ENCODE data around the gene MT2A. TPM values are rescaled to one million over a fixed set of nuclear protein-coding genes. Genes with fewer than 3 reads are reported as not detected.

MT2A gene
- total and polyA plus RNA-seq, 10 of the 15 experiments (the other 5 are each of a cell fraction or from before 2014, with no cell fraction given) = 7.3 to 271 (median 53.5) TPM

DNA sequence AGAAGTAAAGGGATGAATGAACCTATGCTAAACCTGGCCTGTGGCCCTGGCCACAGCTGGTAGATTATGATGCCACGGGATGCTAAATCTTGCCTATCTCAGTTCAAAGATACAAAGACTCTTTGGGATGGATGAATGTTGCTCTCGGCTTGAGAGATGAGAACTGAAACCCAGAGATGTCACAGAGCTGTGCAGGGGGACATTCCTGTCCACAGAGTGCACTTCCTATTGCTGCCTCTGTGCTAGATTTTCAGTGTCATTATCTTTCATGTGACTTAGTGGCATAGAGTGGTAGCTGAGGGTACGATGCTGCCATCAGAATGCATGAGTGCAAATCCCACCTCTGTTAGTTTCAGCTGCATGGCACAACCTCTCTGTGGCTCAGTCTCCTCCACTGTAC lies 21.8 kb downstream of the MT2A start (continued):
- TF ChIP-seq, protein P1, sequence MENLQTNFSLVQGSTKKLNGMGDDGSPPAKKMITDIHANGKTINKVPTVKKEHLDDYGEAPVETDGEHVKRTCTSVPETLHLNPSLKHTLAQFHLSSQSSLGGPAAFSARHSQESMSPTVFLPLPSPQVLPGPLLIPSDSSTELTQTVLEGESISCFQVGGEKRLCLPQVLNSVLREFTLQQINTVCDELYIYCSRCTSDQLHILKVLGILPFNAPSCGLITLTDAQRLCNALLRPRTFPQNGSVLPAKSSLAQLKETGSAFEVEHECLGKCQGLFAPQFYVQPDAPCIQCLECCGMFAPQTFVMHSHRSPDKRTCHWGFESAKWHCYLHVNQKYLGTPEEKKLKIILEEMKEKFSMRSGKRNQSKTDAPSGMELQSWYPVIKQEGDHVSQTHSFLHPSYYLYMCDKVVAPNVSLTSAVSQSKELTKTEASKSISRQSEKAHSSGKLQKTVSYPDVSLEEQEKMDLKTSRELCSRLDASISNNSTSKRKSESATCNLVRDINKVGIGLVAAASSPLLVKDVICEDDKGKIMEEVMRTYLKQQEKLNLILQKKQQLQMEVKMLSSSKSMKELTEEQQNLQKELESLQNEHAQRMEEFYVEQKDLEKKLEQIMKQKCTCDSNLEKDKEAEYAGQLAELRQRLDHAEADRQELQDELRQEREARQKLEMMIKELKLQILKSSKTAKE (IDR thresholded peaks at IDR 0.05; ENCODE audit: low read depth, poor library complexity, severe bottlenecking) = no peak
- TF ChIP-seq MEF2B (IDR thresholded peaks at IDR 0.05; ENCODE audit: partially characterized antibody, poor library complexity, severe bottlenecking) = peak; percentile 14
- TF ChIP-seq CBFB (IDR thresholded peaks at IDR 0.05; ENCODE audit: low read depth) = no peak
- no peak for TF ChIP-seq WRNIP1 (IDR thresholded peaks at IDR 0.05; ENCODE audit: borderline replicate concordance, low read depth, low read length)
- TF ChIP-seq CREB1 (IDR thresholded peaks at IDR 0.05; ENCODE audit: low read depth) = 0 out of 2 replicates have a peak, but pooled peaks have one; percentile 23
- TF ChIP-seq, protein P2, sequence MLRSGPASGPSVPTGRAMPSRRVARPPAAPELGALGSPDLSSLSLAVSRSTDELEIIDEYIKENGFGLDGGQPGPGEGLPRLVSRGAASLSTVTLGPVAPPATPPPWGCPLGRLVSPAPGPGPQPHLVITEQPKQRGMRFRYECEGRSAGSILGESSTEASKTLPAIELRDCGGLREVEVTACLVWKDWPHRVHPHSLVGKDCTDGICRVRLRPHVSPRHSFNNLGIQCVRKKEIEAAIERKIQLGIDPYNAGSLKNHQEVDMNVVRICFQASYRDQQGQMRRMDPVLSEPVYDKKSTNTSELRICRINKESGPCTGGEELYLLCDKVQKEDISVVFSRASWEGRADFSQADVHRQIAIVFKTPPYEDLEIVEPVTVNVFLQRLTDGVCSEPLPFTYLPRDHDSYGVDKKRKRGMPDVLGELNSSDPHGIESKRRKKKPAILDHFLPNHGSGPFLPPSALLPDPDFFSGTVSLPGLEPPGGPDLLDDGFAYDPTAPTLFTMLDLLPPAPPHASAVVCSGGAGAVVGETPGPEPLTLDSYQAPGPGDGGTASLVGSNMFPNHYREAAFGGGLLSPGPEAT (IDR thresholded peaks at IDR 0.05; ENCODE audit: low read depth) = peak; percentile 65
- TF ChIP-seq TARDBP (IDR thresholded peaks at IDR 0.05; ENCODE audit: borderline replicate concordance) = no peak
- no peak for TF ChIP-seq CBX3 (IDR thresholded peaks at IDR 0.05; ENCODE audit: borderline replicate concordance, low read depth)
- no peak for TF ChIP-seq NFYA (IDR thresholded peaks at IDR 0.05; ENCODE audit: borderline replicate concordance, low read depth, low read length)
- no peak for TF ChIP-seq KAT2A (conservative IDR thresholded peaks at IDR 0.05; ENCODE audit: control insufficient read depth, low read depth, low read length)
- no peak for TF ChIP-seq SREBF2 (IDR thresholded peaks at IDR 0.05; ENCODE audit: low read length)
- no peak for TF ChIP-seq ZZZ3 (IDR thresholded peaks at IDR 0.05; ENCODE audit: control insufficient read depth, insufficient read length, low read depth)
- TF ChIP-seq, protein P3, sequence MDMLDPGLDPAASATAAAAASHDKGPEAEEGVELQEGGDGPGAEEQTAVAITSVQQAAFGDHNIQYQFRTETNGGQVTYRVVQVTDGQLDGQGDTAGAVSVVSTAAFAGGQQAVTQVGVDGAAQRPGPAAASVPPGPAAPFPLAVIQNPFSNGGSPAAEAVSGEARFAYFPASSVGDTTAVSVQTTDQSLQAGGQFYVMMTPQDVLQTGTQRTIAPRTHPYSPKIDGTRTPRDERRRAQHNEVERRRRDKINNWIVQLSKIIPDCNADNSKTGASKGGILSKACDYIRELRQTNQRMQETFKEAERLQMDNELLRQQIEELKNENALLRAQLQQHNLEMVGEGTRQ (IDR thresholded peaks at IDR 0.05; ENCODE audit: borderline replicate concordance, low read depth, low read length) = no peak
- no peak for TF ChIP-seq ZNF207 (IDR thresholded peaks at IDR 0.05; ENCODE audit: borderline replicate concordance)
- no peak for TF ChIP-seq BCL11A (IDR thresholded peaks at IDR 0.05; ENCODE audit: low read depth, low read length)
- 0 out of 2 replicates have a peak, but pooled peaks have one; percentile 27 for TF ChIP-seq EED (IDR thresholded peaks at IDR 0.05; ENCODE audit: low read depth)
- TF ChIP-seq, protein P4, sequence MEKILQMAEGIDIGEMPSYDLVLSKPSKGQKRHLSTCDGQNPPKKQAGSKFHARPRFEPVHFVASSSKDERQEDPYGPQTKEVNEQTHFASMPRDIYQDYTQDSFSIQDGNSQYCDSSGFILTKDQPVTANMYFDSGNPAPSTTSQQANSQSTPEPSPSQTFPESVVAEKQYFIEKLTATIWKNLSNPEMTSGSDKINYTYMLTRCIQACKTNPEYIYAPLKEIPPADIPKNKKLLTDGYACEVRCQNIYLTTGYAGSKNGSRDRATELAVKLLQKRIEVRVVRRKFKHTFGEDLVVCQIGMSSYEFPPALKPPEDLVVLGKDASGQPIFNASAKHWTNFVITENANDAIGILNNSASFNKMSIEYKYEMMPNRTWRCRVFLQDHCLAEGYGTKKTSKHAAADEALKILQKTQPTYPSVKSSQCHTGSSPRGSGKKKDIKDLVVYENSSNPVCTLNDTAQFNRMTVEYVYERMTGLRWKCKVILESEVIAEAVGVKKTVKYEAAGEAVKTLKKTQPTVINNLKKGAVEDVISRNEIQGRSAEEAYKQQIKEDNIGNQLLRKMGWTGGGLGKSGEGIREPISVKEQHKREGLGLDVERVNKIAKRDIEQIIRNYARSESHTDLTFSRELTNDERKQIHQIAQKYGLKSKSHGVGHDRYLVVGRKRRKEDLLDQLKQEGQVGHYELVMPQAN (conservative IDR thresholded peaks at IDR 0.05) = no peak
- TF ChIP-seq YBX1 (IDR thresholded peaks at IDR 0.05) = no peak
- TF ChIP-seq, protein P5, sequence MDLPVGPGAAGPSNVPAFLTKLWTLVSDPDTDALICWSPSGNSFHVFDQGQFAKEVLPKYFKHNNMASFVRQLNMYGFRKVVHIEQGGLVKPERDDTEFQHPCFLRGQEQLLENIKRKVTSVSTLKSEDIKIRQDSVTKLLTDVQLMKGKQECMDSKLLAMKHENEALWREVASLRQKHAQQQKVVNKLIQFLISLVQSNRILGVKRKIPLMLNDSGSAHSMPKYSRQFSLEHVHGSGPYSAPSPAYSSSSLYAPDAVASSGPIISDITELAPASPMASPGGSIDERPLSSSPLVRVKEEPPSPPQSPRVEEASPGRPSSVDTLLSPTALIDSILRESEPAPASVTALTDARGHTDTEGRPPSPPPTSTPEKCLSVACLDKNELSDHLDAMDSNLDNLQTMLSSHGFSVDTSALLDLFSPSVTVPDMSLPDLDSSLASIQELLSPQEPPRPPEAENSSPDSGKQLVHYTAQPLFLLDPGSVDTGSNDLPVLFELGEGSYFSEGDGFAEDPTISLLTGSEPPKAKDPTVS (IDR thresholded peaks at IDR 0.05; ENCODE audit: low read depth, low read length) = no peak
- TF ChIP-seq FOXK2 (IDR thresholded peaks at IDR 0.05) = no peak
- no peak for TF ChIP-seq NFYB (IDR thresholded peaks at IDR 0.05; ENCODE audit: insufficient read depth, low read depth, low read length)
- TF ChIP-seq, protein P6, sequence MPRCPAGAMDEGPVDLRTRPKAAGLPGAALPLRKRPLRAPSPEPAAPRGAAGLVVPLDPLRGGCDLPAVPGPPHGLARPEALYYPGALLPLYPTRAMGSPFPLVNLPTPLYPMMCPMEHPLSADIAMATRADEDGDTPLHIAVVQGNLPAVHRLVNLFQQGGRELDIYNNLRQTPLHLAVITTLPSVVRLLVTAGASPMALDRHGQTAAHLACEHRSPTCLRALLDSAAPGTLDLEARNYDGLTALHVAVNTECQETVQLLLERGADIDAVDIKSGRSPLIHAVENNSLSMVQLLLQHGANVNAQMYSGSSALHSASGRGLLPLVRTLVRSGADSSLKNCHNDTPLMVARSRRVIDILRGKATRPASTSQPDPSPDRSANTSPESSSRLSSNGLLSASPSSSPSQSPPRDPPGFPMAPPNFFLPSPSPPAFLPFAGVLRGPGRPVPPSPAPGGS (IDR thresholded peaks at IDR 0.05; ENCODE audit: borderline replicate concordance, insufficient read depth, low read depth, low read length, poor library complexity, severe bottlenecking) = no peak

All from GM12878 (cell line).